HFFc6 (cell line): ENCODE data around the gene FAM168B. TPM values are rescaled to one million over a fixed set of nuclear protein-coding genes. Genes with fewer than 3 reads are reported as not detected.

Source experiments
- DNase-seq: peaks from one replicate; pipeline ENCODE4 v3.0.0-alpha.2; 2018
- H3K27ac Mint-ChIP-seq: 2 replicates; pipeline ENCODE4 v1.8.0; 2020; ENCODE audit warnings: mild to moderate bottlenecking, mixed read lengths
- H3K27me3 Mint-ChIP-seq: 2 replicates; pipeline ENCODE4 v1.8.0; 2021; ENCODE audit warnings: mild to moderate bottlenecking, moderate library complexity, mixed read lengths; ENCODE audit not compliant: insufficient read depth
- H3K36me3 Mint-ChIP-seq: 2 replicates; pipeline ENCODE4 v1.8.0; 2021; ENCODE audit warnings: low read depth, mixed read lengths
- H3K4me1 Mint-ChIP-seq: 2 replicates; pipeline ENCODE4 v1.8.0; 2020; ENCODE audit warnings: low read depth, mixed read lengths
- H3K4me3 Mint-ChIP-seq: 2 replicates; pipeline ENCODE4 v1.8.0; 2020; ENCODE audit warnings: mild to moderate bottlenecking, moderate library complexity, mixed read lengths
- H3K9me3 Mint-ChIP-seq: 2 replicates; pipeline ENCODE4 v1.8.0; 2020; ENCODE audit warnings: mild to moderate bottlenecking, mixed read lengths
- CTCF ChIP-seq: fragments of 200-600 bp; sonication (generic); IDR thresholded peaks from 2 replicates; pipeline ENCODE4 v1.5.0; 2021; ENCODE audit warnings: antibody characterized with exemption, mild to moderate bottlenecking
- total RNA-seq, 6 experiments: library from RNA; stranded (reverse); fragmentation: NEBNext Ultra II Directional; extraction: Animal tissue kit (Norgen Biotek cat#: 25700); gene quantifications; 2 replicates in 1 of 6; 3 replicates in 5 of 6; pipeline ENCODE4 v1.2.3, GENCODE V29; 2021

The FAM168B gene
- total RNA-seq, 6 experiments from 2014 or later = 87.2 to 103 (median 95.3) TPM

GRCh38 chr2:131045286-131046027 is 47.8 kb downstream of the FAM168B start:
- Mint-ChIP-seq H3K4me3 (no peak overlapping the region), H3K27me3 (peaks cover 2% of the 10 kb centered on the region; the same call in 1 of the 2 replicates), H3K4me1 (0 out of 2 replicates have a peak, but pooled peaks cover 5% of the 10 kb centered on the region), H3K9me3 (no peaks in the 10 kb centered on the region), H3K36me3 (peaks cover 16% of the 10 kb centered on the region), H3K27ac (no peak overlapping the region)
- no peak for TF ChIP-seq CTCF
- DNase-seq = no peak

GRCh38 chr2:131044757-131045150 is 48.5 kb downstream of the FAM168B start:
- peaks cover 10% of the 10 kb centered on the region for H3K36me3 Mint-ChIP-seq
- DNase-seq = no peak
- H3K4me1 Mint-ChIP-seq = 0 out of 2 replicates have a peak, but pooled peaks cover 5% of the 10 kb centered on the region
- peaks cover 2% of the 10 kb centered on the region; the same call in 1 of the 2 replicates for H3K27me3 Mint-ChIP-seq
- H3K9me3 Mint-ChIP-seq = no peaks in the 10 kb centered on the region
- TF ChIP-seq CTCF = no peak
- H3K4me3 Mint-ChIP-seq = no peak overlapping the region
- no peak overlapping the region for H3K27ac Mint-ChIP-seq

GRCh38 chr2:131044075-131044756 is 49.0 kb downstream of the FAM168B start:
- 0 out of 2 replicates have a peak, but pooled peaks cover 5% of the 10 kb centered on the region for H3K4me1 Mint-ChIP-seq
- H3K4me3 Mint-ChIP-seq = no peak overlapping the region
- peaks cover 10% of the 10 kb centered on the region for H3K36me3 Mint-ChIP-seq
- no peak for TF ChIP-seq CTCF
- no peaks in the 10 kb centered on the region for H3K9me3 Mint-ChIP-seq
- DNase-seq = no peak
- no peak overlapping the region for H3K27ac Mint-ChIP-seq
- peaks cover 5% of the 10 kb centered on the region for H3K27me3 Mint-ChIP-seq

GRCh38 chr2:131043199-131044074 is 49.8 kb downstream of the FAM168B start:
- Mint-ChIP-seq H3K4me1 (0 out of 2 replicates have a peak, but pooled peaks cover 5% of the 10 kb centered on the region), H3K4me3 (no peak overlapping the region), H3K27ac (no peak overlapping the region), H3K9me3 (no peaks in the 10 kb centered on the region), H3K36me3 (peaks cover 5% of the 10 kb centered on the region; the same call in 1 of the 2 replicates), H3K27me3 (peaks cover 8% of the 10 kb centered on the region)
- no peak for DNase-seq
- no peak for TF ChIP-seq CTCF

- TF ChIP-seq CTCF = no peak
- Mint-ChIP-seq H3K9me3 (no peaks in the 10 kb centered on the region), H3K27ac (no peak overlapping the region), H3K4me3 (no peak overlapping the region), H3K27me3 (peaks cover 12% of the 10 kb centered on the region), H3K4me1 (0 out of 2 replicates have a peak, but pooled peaks cover 5% of the 10 kb centered on the region), H3K36me3 (0 out of 2 replicates have a peak, but pooled peaks cover 5% of the 10 kb centered on the region)
- no peak for DNase-seq
Measured at GRCh38 chr2:131042148-131042775, 51.0 kb downstream of the FAM168B start.
